Measurements from ENCODE around the gene RBBP6.
"Not testable (repeated sequence)": the region's sequence is repeated elsewhere in the genome, so short reads cannot be mapped to it uniquely, and the experiment has no call there.

RBBP6 gene

GRCh38 chr16:24589997-24590396 lies 50.6 kb downstream of the RBBP6 start:
- Histone ChIP-seq H4K20me1 (no peaks in the 10 kb centered on the region), H3K4me1 (no peaks in the 10 kb centered on the region), H3K4me3 (no peak overlapping the region), H3K36me3 (no peaks in the 10 kb centered on the region), H3K4me2 (no peak overlapping the region), H3K27ac (no peak overlapping the region), H3K9ac (no peak overlapping the region), H3K27me3 (no peaks in the 10 kb centered on the region), H3K9me3 (no peaks in the 10 kb centered on the region)
- no peak for TF ChIP-seq Cebpa-rat (IDR thresholded peaks at IDR 0.05)

DNA sequence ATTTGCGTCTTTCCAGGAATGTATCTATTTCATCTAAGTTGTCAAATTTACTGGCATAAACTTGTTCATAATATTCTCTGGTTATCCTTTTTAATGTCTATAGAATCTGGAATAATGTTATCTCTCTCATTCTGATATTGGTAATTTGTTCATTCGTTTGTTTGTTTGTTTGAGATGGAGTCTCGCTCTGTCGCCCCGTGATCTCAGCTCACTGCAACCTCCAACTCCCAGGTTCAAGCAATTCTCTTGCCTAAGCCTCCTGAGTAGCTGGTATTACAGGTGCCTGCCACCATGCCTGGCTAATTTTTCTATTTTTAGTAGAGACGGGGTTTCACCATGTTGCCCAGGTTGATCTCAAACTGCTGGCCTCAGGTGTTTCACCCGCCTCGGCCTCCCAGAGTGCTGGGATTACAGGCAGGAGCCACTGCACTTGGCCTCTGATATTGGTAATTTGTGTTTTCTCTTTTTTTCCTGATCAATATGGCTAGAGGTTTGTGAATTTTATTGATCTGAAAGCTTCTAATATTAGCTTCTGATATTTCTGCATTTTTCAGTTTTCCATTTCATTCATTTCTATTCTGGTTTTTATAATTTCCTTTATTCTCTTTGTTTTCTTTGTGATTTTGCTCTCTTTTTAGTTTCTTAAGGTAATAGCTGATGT lies 59.5 kb downstream of the RBBP6 start:
- H3K4me3 ChIP-seq = no peak overlapping the region
- H3K9me3 ChIP-seq = no peaks in the 10 kb centered on the region
- no peak overlapping the region for H3K9ac ChIP-seq
- H3K36me3 ChIP-seq = no peaks in the 10 kb centered on the region
- H4K20me1 ChIP-seq = no peaks in the 10 kb centered on the region
- H3K4me2 ChIP-seq = no peak overlapping the region
- no peaks in the 10 kb centered on the region for H3K4me1 ChIP-seq
- H3K27ac ChIP-seq = no peak overlapping the region
- no peak for TF ChIP-seq Cebpa-rat (IDR thresholded peaks at IDR 0.05)
- H3K27me3 ChIP-seq = no peaks in the 10 kb centered on the region

DNA sequence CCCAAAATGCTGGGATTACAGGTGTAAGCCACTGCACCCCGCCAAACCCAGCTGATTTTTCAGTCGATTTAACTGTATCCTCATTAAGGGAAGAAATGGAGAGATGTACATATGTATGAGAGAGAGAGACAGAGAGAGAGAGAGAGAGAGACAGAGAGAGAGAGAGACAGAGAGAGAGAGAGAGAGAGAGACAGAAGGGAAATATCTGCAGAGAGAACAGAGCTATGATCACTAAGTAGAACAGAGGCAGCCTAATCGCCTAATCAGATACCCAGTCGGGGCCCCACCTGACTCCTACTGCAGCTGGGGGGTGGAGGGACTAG lies 70.0 kb downstream of the RBBP6 start:
- no peaks in the 10 kb centered on the region for H3K9me3 ChIP-seq

GRCh38 chr16:24609740-24610415 lies 70.5 kb downstream of the RBBP6 start:
- peaks cover 4% of the 10 kb centered on the region; the same call in 1 of the 2 replicates for H3K4me1 ChIP-seq
- H3K27me3 ChIP-seq = peaks cover 29% of the 10 kb centered on the region
- no peaks in the 10 kb centered on the region for H3K9me3 ChIP-seq
- H3K4me3 ChIP-seq = no peak overlapping the region
- H3K9ac ChIP-seq = no peak overlapping the region
- no peak for TF ChIP-seq Cebpa-rat (IDR thresholded peaks at IDR 0.05)
- H3K4me2 ChIP-seq = no peak overlapping the region
- H3K27ac ChIP-seq = no peak overlapping the region
- no peaks in the 10 kb centered on the region for H4K20me1 ChIP-seq
- no peaks in the 10 kb centered on the region for H3K36me3 ChIP-seq

More for the DNA sequence above, 70.0 kb downstream of the RBBP6 start:
- no peak for TF ChIP-seq Cebpa-rat (IDR thresholded peaks at IDR 0.05)
- no peak overlapping the region for H3K4me3 ChIP-seq
- peaks cover 29% of the 10 kb centered on the region for H3K27me3 ChIP-seq
- H3K4me2 ChIP-seq = no peak overlapping the region
- H3K4me1 ChIP-seq = peaks cover 4% of the 10 kb centered on the region; the same call in 1 of the 2 replicates
- H4K20me1 ChIP-seq = no peaks in the 10 kb centered on the region
- H3K9ac ChIP-seq = no peak overlapping the region
- H3K27ac ChIP-seq = no peak overlapping the region
- H3K36me3 ChIP-seq = no peaks in the 10 kb centered on the region

DNA sequence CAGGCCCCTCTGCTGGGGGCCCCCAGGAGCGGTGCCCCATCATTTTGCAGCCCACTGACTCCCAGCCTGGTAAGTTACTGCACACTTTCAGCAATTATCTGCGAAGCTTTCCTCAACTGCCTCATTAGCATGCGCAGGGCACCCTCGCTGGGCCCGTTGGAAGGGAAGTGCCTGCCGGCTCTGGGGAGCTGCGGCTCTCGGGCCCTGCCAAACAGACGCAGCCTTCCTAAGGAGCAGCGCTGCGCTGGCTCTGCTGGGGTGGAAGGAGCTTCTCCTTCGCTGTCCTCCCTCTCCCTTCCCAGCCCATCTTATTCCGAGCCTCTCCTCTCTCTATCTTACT lies 71.0 kb downstream of the RBBP6 start:
- H3K9ac ChIP-seq = no peak overlapping the region
- TF ChIP-seq Cebpa-rat (IDR thresholded peaks at IDR 0.05) = no peak
- no peak overlapping the region for H3K4me2 ChIP-seq

DNA sequence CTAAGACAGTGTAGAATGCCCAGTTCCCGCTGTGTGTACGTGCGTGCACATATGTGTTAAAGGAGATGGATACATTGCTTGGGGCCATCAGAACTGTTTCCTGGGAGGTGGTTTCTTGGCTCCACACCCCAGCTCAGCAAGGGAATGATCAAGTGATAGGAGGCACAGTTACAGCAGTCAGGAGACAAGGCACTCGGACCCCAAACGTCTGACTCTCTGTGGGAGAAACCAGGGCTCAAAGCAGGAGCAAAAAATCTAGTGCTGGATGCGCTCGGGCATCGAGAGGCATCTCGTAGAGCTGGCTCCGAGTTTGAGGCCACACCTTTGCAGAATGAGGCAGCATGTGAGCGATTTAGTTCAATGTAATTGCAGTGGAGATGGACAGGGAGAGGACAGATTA lies 71.9 kb downstream of the RBBP6 start:
- no peak overlapping the region for H3K4me3 ChIP-seq
- no peak overlapping the region for H3K9ac ChIP-seq
- H3K27ac ChIP-seq = no peak overlapping the region
- no peaks in the 10 kb centered on the region for H3K36me3 ChIP-seq
- no peaks in the 10 kb centered on the region for H3K9me3 ChIP-seq
- no peak overlapping the region for H3K4me2 ChIP-seq
- TF ChIP-seq Cebpa-rat (IDR thresholded peaks at IDR 0.05) = no peak
- H3K4me1 ChIP-seq = peaks cover 4% of the 10 kb centered on the region; the same call in 1 of the 2 replicates
- H4K20me1 ChIP-seq = no peaks in the 10 kb centered on the region
- H3K27me3 ChIP-seq = peaks cover 29% of the 10 kb centered on the region

More for the DNA sequence above, 71.0 kb downstream of the RBBP6 start:
- peaks cover 4% of the 10 kb centered on the region; the same call in 1 of the 2 replicates for H3K4me1 ChIP-seq
- no peaks in the 10 kb centered on the region for H4K20me1 ChIP-seq
- H3K36me3 ChIP-seq = no peaks in the 10 kb centered on the region
- H3K4me3 ChIP-seq = no peak overlapping the region
- H3K9me3 ChIP-seq = no peaks in the 10 kb centered on the region
- H3K27me3 ChIP-seq = peaks cover 29% of the 10 kb centered on the region
- no peak overlapping the region for H3K27ac ChIP-seq

- Histone ChIP-seq H3K4me2 (no peak overlapping the region), H3K27me3 (peaks cover 29% of the 10 kb centered on the region), H3K4me3 (no peak overlapping the region), H4K20me1 (no peaks in the 10 kb centered on the region), H3K27ac (no peak overlapping the region), H3K9me3 (no peaks in the 10 kb centered on the region), H3K4me1 (peaks cover 4% of the 10 kb centered on the region; the same call in 1 of the 2 replicates), H3K36me3 (no peaks in the 10 kb centered on the region), H3K9ac (no peak overlapping the region)
- TF ChIP-seq Cebpa-rat (IDR thresholded peaks at IDR 0.05) = no peak
Measured at GRCh38 chr16:24612656-24613055, 73.3 kb downstream of the RBBP6 start.

DNA sequence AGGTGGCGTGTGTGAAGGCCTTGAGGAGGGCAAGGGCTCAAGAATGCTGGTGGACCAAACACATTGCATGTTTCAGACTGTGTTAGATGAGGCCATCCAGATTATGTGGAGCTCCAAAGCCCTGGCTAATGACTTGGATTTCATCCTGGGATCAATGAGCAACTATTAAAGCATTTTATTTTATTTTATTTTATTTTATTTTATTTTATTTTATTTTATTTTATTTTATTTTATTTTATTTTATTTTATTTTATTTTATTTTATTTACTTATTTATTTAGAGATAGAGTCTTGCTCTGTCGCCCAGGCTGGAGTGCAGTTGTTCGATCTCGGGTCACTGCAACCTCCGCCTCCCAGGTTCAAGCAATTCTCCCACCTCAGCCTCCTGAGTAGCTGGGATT lies 73.9 kb downstream of the RBBP6 start:
- not testable (repeated sequence) for H3K4me1 ChIP-seq, H3K9me3 ChIP-seq, H3K4me2 ChIP-seq, H3K4me3 ChIP-seq, H3K9ac ChIP-seq, H3K36me3 ChIP-seq, H3K27ac ChIP-seq, H4K20me1 ChIP-seq
- H3K27me3 ChIP-seq = peaks cover 29% of the 10 kb centered on the region

DNA sequence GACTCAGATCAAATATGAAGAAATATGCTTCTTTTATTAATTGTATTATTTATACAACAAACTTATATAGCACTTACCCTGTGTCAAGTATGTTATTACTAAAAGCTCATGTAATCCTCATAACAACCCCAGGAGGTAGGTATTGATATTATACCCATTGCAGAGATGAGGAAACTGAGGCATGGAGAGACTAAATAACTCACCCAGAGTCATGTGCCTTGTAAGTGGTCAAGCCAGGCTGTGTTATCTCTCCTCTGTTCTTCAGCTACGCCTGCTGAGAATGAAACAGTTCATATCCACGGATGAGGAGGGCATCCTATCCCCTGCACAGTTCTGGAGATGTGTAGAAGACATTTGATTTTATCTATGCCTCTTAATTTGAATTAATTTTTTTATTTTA lies 78.1 kb downstream of the RBBP6 start:
- no peaks in the 10 kb centered on the region for H3K9me3 ChIP-seq
- no peak for TF ChIP-seq Cebpa-rat (IDR thresholded peaks at IDR 0.05)
- no peak overlapping the region for H3K27ac ChIP-seq

More for the DNA sequence above, 78.1 kb downstream of the RBBP6 start:
- no peaks in the 10 kb centered on the region for H3K4me1 ChIP-seq
- H3K4me2 ChIP-seq = no peak overlapping the region
- H3K36me3 ChIP-seq = no peaks in the 10 kb centered on the region
- H3K27me3 ChIP-seq = no peaks in the 10 kb centered on the region
- no peak overlapping the region for H3K9ac ChIP-seq
- H3K4me3 ChIP-seq = no peak overlapping the region
- H4K20me1 ChIP-seq = no peaks in the 10 kb centered on the region

Measured in BLaER1 (cell line).